ENCODE measurements around the gene ASTL. TPM values are rescaled to one million over a fixed set of nuclear protein-coding genes. Genes with fewer than 3 reads are reported as not detected.

ASTL gene
- total RNA-seq, 2 experiments from 2014 or later = 0.22 TPM; not detected in 1

GRCh38 chr2:96083989-96084857, 54.1 kb downstream of the ASTL start:
- Mint-ChIP-seq H3K27ac (no peak overlapping the region), H3K4me3 (no peak overlapping the region), H3K27me3 (peaks cover 13% of the 10 kb centered on the region), H3K9me3 (no peaks in the 10 kb centered on the region), H3K4me1 (no peaks in the 10 kb centered on the region), H3K36me3 (ENCODE audit: low read depth) (no peaks in the 10 kb centered on the region)
- CTCF ChIA-PET = no interaction called here
- POLR2A ChIA-PET = no interaction called here
- no peak for DNase-seq

- no peak overlapping the region for H3K4me3 Mint-ChIP-seq
These were observed 55.0 kb downstream of the ASTL start for GRCh38 chr2:96083064-96083939.

GRCh38 chr2:96082211-96083063, 55.9 kb downstream of the ASTL start:
- POLR2A ChIA-PET = no interaction called here
- H3K9me3 Mint-ChIP-seq = no peaks in the 10 kb centered on the region
- peaks cover 21% of the 10 kb centered on the region for H3K27me3 Mint-ChIP-seq
- CTCF ChIA-PET = interaction anchor here (1.0 to 1.3 kb wide), 2 partner anchors 9 to 60 kb away, joined by 3 read pairs; no protein-coding TSS in a partner anchor
- no peaks in the 10 kb centered on the region for H3K36me3 Mint-ChIP-seq (ENCODE audit: low read depth)
- no peaks in the 10 kb centered on the region for H3K4me1 Mint-ChIP-seq
- no peak overlapping the region for H3K4me3 Mint-ChIP-seq
- H3K27ac Mint-ChIP-seq = no peak overlapping the region
- no peak for DNase-seq

More at GRCh38 chr2:96083064-96083939, 55.0 kb downstream of the ASTL start:
- Mint-ChIP-seq H3K27ac (no peak overlapping the region), H3K9me3 (no peaks in the 10 kb centered on the region), H3K27me3 (peaks cover 17% of the 10 kb centered on the region), H3K36me3 (ENCODE audit: low read depth) (no peaks in the 10 kb centered on the region), H3K4me1 (no peaks in the 10 kb centered on the region)
- ChIA-PET POLR2A (no interaction called here), CTCF (interaction anchor here (1.0 to 1.3 kb wide), 2 partner anchors 8 to 61 kb away, joined by 3 read pairs; no protein-coding TSS in a partner anchor)
- DNase-seq = no peak

- DNase-seq = no peak
- Mint-ChIP-seq H3K27me3 (peaks cover 19% of the 10 kb centered on the region), H3K36me3 (ENCODE audit: low read depth) (no peaks in the 10 kb centered on the region), H3K4me3 (no peak overlapping the region), H3K9me3 (no peaks in the 10 kb centered on the region), H3K4me1 (no peaks in the 10 kb centered on the region), H3K27ac (no peak overlapping the region)
- ChIA-PET CTCF (no interaction called here), POLR2A (no interaction called here)
These were observed 57.3 kb downstream of the ASTL start for GRCh38 chr2:96081042-96081441.

- POLR2A ChIA-PET = no interaction called here
- Mint-ChIP-seq H3K9me3 (no peaks in the 10 kb centered on the region), H3K27ac (no peak overlapping the region), H3K4me1 (no peaks in the 10 kb centered on the region), H3K27me3 (peaks cover 21% of the 10 kb centered on the region), H3K36me3 (ENCODE audit: low read depth) (no peaks in the 10 kb centered on the region), H3K4me3 (no peak overlapping the region)
- no peak for DNase-seq
- CTCF ChIA-PET = interaction anchor here (0.6 kb wide), 1 partner anchor 42 kb away, joined by 3 read pairs; no protein-coding TSS in a partner anchor
These were observed 63.0 kb downstream of the ASTL start for GRCh38 chr2:96075199-96075771.

GRCh38 chr2:96074156-96074555, 64.1 kb downstream of the ASTL start:
- H3K27ac Mint-ChIP-seq = no peak overlapping the region
- no peak for DNase-seq
- CTCF ChIA-PET = no interaction called here
- peaks cover 14% of the 10 kb centered on the region for H3K27me3 Mint-ChIP-seq
- no peaks in the 10 kb centered on the region for H3K4me1 Mint-ChIP-seq
- no peaks in the 10 kb centered on the region for H3K9me3 Mint-ChIP-seq
- no peaks in the 10 kb centered on the region for H3K36me3 Mint-ChIP-seq (ENCODE audit: low read depth)
- POLR2A ChIA-PET = no interaction called here
- H3K4me3 Mint-ChIP-seq = no peak overlapping the region

- no peak overlapping the region for H3K27ac Mint-ChIP-seq
- no peaks in the 10 kb centered on the region for H3K9me3 Mint-ChIP-seq
- no peaks in the 10 kb centered on the region for H3K36me3 Mint-ChIP-seq (ENCODE audit: low read depth)
- ChIA-PET POLR2A (no interaction called here), CTCF (interaction anchor here (1.0 kb wide), 1 partner anchor 101 kb away, joined by 3 read pairs; no protein-coding TSS in a partner anchor)
- H3K4me1 Mint-ChIP-seq = no peaks in the 10 kb centered on the region
- DNase-seq = no peak
- no peak overlapping the region for H3K4me3 Mint-ChIP-seq
- peaks cover 10% of the 10 kb centered on the region for H3K27me3 Mint-ChIP-seq
These were observed 65.0 kb downstream of the ASTL start for GRCh38 chr2:96073170-96073775.

Other genes with a start within 250 kb of the ASTL start
- 10 to 100 TPM; 76.0 to 81.1 TPM for gene ANKRD36C, start 146.7 kb downstream of the ASTL start, total RNA-seq
- 1 to 10 TPM; 3.3 to 5.3 TPM for gene GPAT2, start 103.6 kb downstream of the ASTL start, total RNA-seq
- under 1 TPM in 1 of 2 experiments, not detected in 1; 0.06 TPM for gene ADRA2B, start 21.9 kb downstream of the ASTL start, total RNA-seq
- 10 to 100 TPM; 11.9 to 14.2 TPM for gene DUSP2, start 6.9 kb upstream of the ASTL start, total RNA-seq
- 100 to 1,000 TPM; 126 to 128 TPM for gene STARD7, start 70.3 kb upstream of the ASTL start, total RNA-seq
- 10 to 100 TPM; 32.9 to 44.5 TPM for gene TMEM127, start 127.5 kb upstream of the ASTL start, total RNA-seq
- 10 to 100 TPM; 53.4 to 59.9 TPM for gene CIAO1, start 127.7 kb upstream of the ASTL start, total RNA-seq
- gene SNRNP200, start 167.0 kb upstream of the ASTL start, total RNA-seq = 100 to 1,000 TPM; 170 to 178 TPM
- gene ITPRIPL1, start 186.8 kb upstream of the ASTL start, total RNA-seq = 10 to 100 TPM; 33.3 to 39.2 TPM
- gene NCAPH, start 197.3 kb upstream of the ASTL start, total RNA-seq = 10 to 100 TPM; 82.4 to 84.6 TPM